ENCODE data around the gene NEK6. TPM values are rescaled to one million over a fixed set of nuclear protein-coding genes. Genes with fewer than 3 reads are reported as not detected.

The NEK6 gene
- total and polyA plus RNA-seq, 11 donors, result 1.8 to 42.4 (median 6.4) TPM

DNA sequence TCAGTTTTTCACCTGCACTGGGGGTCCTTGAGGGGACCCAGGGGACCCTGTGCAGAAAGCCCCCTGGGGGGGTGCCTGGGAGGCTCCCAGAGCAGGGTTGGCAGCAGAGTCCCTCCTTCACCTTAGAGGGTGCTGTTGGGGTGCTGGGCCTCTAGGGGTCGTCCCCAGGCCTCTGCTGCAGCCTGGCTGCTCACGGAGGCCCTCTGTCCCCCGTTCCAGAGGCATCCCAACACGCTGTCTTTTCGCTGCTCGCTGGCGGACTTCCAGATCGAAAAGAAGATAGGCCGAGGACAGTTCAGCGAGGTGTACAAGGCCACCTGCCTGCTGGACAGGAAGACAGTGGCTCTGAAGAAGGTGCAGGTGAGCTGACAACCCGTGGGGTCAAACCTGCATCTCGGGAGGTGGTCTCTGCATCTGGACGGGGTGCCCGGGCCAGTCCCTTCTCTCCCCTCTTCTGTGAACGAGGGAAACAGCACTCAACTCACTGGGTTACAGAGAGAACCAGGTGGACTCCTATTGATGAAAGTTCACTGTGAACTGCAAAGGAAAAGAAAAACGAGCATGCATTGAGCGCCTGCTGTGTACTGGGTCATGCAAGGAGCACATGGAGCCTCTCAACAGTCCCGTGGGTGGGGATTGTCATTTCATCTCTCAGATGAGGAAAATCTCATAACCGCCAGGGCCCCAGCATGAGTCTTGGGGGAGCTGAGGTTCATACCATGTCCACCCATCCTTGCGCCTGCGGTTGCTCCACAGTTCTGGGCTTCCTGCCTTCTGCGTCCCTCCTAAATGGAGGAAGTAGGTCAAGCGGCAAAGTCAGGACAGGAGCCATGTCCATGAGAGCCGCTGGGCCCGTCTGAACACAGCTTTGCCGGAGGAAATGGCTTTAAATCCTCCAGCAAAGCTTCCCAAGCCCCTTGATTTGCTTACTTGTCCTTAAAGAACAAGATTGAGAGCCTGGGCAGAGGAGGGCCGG is 54.8 kb downstream of the NEK6 start:
- no peak for ATAC-seq
- no peak for DNase-seq
- H3K36me3 ChIP-seq, result peaks cover 0 to 83% (median 8%) of the 10 kb centered on the region in 9 donors
- H3K9me3 ChIP-seq, result no peaks in the 10 kb centered on the region
- intact Hi-C loops (cut with DNase I), result loop anchor here in 1 of 10 donors (10.0 kb wide), 1 partner anchor 48 kb away; no protein-coding TSS in a partner anchor
- no peaks in the 10 kb centered on the region for H3K4me1 ChIP-seq
- no peak overlapping the region for H3K4me3 ChIP-seq
- TF ChIP-seq POLR2A (IDR thresholded peaks at IDR 0.05) (no peak), CTCF (IDR thresholded peaks at IDR 0.05) (no peak)
- H3K27ac ChIP-seq, result no peak overlapping the region
- 86 to 91% (median 89%) methylated on average over 22 to 27 of the region's 27 CpGs for WGBS, 4 donors
- no peaks in the 10 kb centered on the region for H3K27me3 ChIP-seq

DNA sequence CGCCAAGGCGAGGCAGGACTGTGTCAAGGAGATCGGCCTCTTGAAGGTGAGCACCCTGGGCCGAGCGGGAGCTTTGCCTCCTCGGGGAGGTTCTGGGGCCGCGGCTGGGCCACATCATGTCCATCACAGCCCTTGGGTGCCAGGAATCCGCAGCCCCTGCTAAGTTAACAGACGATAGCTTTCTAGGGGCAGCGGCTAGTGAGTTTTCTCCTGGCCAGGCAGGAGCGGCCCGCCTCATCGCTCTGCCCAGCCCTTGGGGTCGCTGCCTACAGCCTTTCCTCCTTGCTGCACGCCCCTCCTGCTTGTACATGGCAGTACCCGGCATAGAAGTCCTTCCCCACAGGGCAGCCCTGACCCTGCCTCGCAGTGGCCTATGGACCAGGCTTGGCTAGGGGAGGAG is 56.2 kb downstream of the NEK6 start:
- H3K27ac ChIP-seq, result no peak overlapping the region
- DNase-seq (peak in 1 of 5 donors; percentile 57), ATAC-seq (no peak)
- 88 to 96% (median 95%) methylated on average over 18 of the region's 18 CpGs for WGBS, 4 donors
- H3K4me1 ChIP-seq, result no peaks in the 10 kb centered on the region
- no peak overlapping the region for H3K4me3 ChIP-seq
- TF ChIP-seq CTCF (IDR thresholded peaks at IDR 0.05) (no peak), POLR2A (IDR thresholded peaks at IDR 0.05) (no peak)
- peaks cover 0 to 85% (median 8%) of the 10 kb centered on the region in 9 donors for H3K36me3 ChIP-seq
- no peaks in the 10 kb centered on the region for H3K27me3 ChIP-seq
- intact Hi-C loops (cut with DNase I), result loop anchor here in 1 of 10 donors (10.0 kb wide), 1 partner anchor 49 kb away; no protein-coding TSS in a partner anchor
- no peaks in the 10 kb centered on the region for H3K9me3 ChIP-seq

GRCh38 chr9:124315882-124316281 is 58.1 kb downstream of the NEK6 start:
- Histone ChIP-seq H3K27me3 (no peaks in the 10 kb centered on the region), H3K36me3 (peaks cover 0 to 74% (median 8%) of the 10 kb centered on the region in 9 donors), H3K4me3 (no peak overlapping the region), H3K4me1 (peaks cover 0 to 6% (median 0%) of the 10 kb centered on the region in 12 donors), H3K9me3 (no peaks in the 10 kb centered on the region), H3K27ac (no peak overlapping the region)
- TF ChIP-seq CTCF (IDR thresholded peaks at IDR 0.05) (no peak), POLR2A (IDR thresholded peaks at IDR 0.05) (no peak)
- intact Hi-C loops (cut with DNase I), result loop anchor here in 3 of 10 donors (2.0 to 10.0 kb wide), 3 partner anchors 51 to 189 kb away; no protein-coding TSS in a partner anchor
- DNase-seq, result peak in 1 of 5 donors; percentile 51
- no peak for ATAC-seq
- WGBS, 4 donors, result 85 to 89% (median 87%) methylated on average over 14 to 16 of the region's 16 CpGs
